ENCODE data around the gene CNTN5. TPM values are rescaled to one million over a fixed set of nuclear protein-coding genes. Genes with fewer than 3 reads are reported as not detected.

Gene CNTN5
- total RNA-seq, 2 donors from 2014 or later: 0.85 to 4.2 TPM

DNA sequence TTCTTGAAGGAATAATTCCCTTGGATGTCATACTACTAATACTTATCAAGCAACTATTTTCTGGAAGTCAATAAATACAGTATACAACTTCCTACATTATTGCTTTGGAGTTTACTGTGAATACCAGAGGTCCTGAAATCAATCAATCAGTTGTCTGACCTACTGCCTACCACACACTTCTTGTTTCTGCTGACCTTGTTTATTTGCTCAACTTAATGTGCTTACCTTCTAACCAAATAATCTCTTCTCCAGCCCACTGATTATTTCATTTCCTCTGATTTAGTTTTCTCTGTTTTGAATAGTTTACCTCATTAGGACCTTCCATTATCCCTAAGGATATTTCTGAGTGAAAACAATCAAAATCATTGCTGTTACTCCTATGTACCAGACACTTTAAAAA is 1142.7 kb downstream of the CNTN5 start:
- Histone ChIP-seq H3K4me1 (ENCODE audit: control insufficient read depth in 1 of 2, low read depth in 2 of 2) (no peaks in the 10 kb centered on the region), H3K27me3 (replicated peaks; ENCODE audit: insufficient read depth) (no peaks in the 10 kb centered on the region), H3K27ac (no peak overlapping the region), H3K9me3 (no peaks in the 10 kb centered on the region), H3K36me3 (no peaks in the 10 kb centered on the region), H3K4me3 (no peak overlapping the region)
- ATAC-seq (ENCODE audit: insufficient number of reproducible peaks, low FRiP score, low read depth): no peak
- no peak for DNase-seq (ENCODE audit: low spot score)
- TF ChIP-seq, protein P1, sequence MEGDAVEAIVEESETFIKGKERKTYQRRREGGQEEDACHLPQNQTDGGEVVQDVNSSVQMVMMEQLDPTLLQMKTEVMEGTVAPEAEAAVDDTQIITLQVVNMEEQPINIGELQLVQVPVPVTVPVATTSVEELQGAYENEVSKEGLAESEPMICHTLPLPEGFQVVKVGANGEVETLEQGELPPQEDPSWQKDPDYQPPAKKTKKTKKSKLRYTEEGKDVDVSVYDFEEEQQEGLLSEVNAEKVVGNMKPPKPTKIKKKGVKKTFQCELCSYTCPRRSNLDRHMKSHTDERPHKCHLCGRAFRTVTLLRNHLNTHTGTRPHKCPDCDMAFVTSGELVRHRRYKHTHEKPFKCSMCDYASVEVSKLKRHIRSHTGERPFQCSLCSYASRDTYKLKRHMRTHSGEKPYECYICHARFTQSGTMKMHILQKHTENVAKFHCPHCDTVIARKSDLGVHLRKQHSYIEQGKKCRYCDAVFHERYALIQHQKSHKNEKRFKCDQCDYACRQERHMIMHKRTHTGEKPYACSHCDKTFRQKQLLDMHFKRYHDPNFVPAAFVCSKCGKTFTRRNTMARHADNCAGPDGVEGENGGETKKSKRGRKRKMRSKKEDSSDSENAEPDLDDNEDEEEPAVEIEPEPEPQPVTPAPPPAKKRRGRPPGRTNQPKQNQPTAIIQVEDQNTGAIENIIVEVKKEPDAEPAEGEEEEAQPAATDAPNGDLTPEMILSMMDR (IDR thresholded peaks at IDR 0.05): no peak

DNA sequence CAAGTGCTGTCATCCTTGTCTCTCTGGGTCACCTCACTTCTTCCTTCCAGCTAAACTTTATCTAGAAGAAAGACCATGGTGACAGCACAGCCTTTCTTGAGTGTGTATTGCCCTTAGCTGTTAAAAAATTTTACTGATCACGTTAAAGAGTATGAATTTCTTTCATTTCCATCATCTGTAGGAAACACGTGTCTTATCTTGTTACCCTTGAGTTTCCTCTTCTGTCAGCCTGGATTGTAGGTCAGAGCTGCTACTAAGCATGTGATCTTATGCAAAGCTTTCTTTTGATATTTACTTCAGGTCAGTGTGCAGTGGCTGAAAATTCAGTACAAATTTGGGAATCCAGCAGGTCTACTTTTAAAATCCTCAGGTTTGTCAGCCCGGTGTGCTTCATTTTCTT is 1154.1 kb downstream of the CNTN5 start:
- TF ChIP-seq, protein P1 (IDR thresholded peaks at IDR 0.05): no peak

DNA sequence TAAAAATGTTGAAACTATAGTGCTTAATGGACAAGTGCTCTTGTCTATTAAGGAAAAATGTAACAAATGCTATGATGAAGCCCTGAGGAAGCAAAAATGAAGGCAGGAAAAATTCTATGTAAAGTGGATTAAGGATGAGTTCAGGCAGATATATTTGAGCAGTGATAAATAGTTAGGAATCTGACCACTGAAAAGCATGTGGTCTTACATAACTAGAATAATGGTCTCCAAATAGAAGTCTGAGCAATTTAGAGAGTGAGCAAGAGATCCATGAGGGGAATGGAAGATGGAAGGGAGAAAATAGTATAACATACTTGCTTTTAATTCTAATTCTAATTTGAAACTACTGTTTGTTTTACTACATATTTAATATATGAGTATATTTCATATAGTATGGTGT is 1155.7 kb downstream of the CNTN5 start:
- TF ChIP-seq, protein P1 (IDR thresholded peaks at IDR 0.05): no peak
- DNase-seq (ENCODE audit: low spot score) (no peak), ATAC-seq (ENCODE audit: insufficient number of reproducible peaks, low FRiP score, low read depth) (no peak)
- H3K4me3 ChIP-seq: no peak overlapping the region
- no peaks in the 10 kb centered on the region for H3K36me3 ChIP-seq
- no peaks in the 10 kb centered on the region for H3K9me3 ChIP-seq
- no peaks in the 10 kb centered on the region for H3K27me3 ChIP-seq (replicated peaks; ENCODE audit: insufficient read depth)
- no peaks in the 10 kb centered on the region for H3K4me1 ChIP-seq (ENCODE audit: control insufficient read depth in 1 of 2, low read depth in 2 of 2)
- H3K27ac ChIP-seq: no peak overlapping the region

More for the DNA sequence above, 1154.1 kb downstream of the CNTN5 start:
- no peak for ATAC-seq (ENCODE audit: insufficient number of reproducible peaks, low FRiP score, low read depth)
- Histone ChIP-seq H3K9me3 (no peaks in the 10 kb centered on the region), H3K27me3 (replicated peaks; ENCODE audit: insufficient read depth) (no peaks in the 10 kb centered on the region), H3K36me3 (no peaks in the 10 kb centered on the region), H3K4me1 (ENCODE audit: control insufficient read depth in 1 of 2, low read depth in 2 of 2) (no peaks in the 10 kb centered on the region), H3K27ac (no peak overlapping the region), H3K4me3 (no peak overlapping the region)
- DNase-seq (ENCODE audit: low spot score): no peak

DNA sequence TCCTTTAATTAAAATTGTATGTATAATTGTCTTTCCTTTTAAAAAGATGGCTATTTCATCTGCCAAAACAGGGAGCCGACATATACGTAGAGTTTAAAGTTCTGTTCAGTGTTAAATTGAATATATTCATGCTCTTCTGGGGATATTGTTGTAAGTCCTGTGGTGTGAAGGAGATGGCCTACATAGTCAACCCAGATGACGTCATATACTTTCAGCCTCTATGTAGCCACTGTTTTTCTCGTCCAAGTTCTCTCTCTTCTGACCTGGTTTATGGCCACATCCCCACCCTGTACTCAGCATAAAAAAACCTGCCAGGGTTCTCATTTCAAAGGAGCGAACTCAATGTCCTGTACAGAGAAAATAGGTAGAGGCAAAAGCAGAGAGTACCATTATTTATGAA is 1156.9 kb downstream of the CNTN5 start:
- no peaks in the 10 kb centered on the region for H3K27me3 ChIP-seq (replicated peaks; ENCODE audit: insufficient read depth)
- no peak overlapping the region for H3K4me3 ChIP-seq
- ATAC-seq (ENCODE audit: insufficient number of reproducible peaks, low FRiP score, low read depth) (no peak), DNase-seq (ENCODE audit: low spot score) (no peak)
- H3K27ac ChIP-seq: no peak overlapping the region
- no peaks in the 10 kb centered on the region for H3K36me3 ChIP-seq
- H3K9me3 ChIP-seq: no peaks in the 10 kb centered on the region
- TF ChIP-seq, protein P1 (IDR thresholded peaks at IDR 0.05): no peak
- H3K4me1 ChIP-seq (ENCODE audit: control insufficient read depth in 1 of 2, low read depth in 2 of 2): no peaks in the 10 kb centered on the region

DNA sequence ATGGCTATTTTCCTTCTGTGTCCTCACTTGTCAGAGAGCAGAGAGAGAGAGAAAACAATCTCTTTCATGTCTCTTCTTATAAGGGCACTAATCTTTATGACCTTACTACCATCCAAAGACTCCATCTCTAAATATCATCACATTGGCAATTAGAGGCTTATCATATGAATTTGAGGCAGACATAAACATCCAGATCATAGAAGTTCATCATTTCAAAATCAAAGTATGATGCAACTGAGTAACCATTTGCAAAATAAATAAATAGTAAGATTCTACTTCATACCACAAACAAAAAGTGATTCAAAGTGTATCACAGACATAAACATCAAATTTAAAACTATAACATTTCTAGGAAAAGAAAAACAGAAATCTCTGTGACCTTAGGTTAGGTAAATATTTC is 1161.6 kb downstream of the CNTN5 start:
- H3K9me3 ChIP-seq: no peaks in the 10 kb centered on the region
- no peaks in the 10 kb centered on the region for H3K4me1 ChIP-seq (ENCODE audit: control insufficient read depth in 1 of 2, low read depth in 2 of 2)
- ATAC-seq (ENCODE audit: insufficient number of reproducible peaks, low FRiP score, low read depth) (no peak), DNase-seq (ENCODE audit: low spot score) (no peak)
- H3K27ac ChIP-seq: no peak overlapping the region
- H3K4me3 ChIP-seq: no peak overlapping the region
- no peaks in the 10 kb centered on the region for H3K27me3 ChIP-seq (replicated peaks; ENCODE audit: insufficient read depth)
- TF ChIP-seq, protein P1 (IDR thresholded peaks at IDR 0.05): no peak
- no peaks in the 10 kb centered on the region for H3K36me3 ChIP-seq

Data from thoracic aorta (tissue), 2 donors.